Measurements from ENCODE around the gene PLCB1.

PLCB1 gene

GRCh38 chr20:8194721-8195120 is 62.7 kb downstream of the PLCB1 start:
- Mint-ChIP-seq H3K27me3 (no peaks in the 10 kb centered on the region), H3K9me3 (peaks cover 20% of the 10 kb centered on the region), H3K27ac (no peak overlapping the region), H3K4me1 (ENCODE audit: low read depth) (no peaks in the 10 kb centered on the region), H3K4me3 (no peak overlapping the region), H3K36me3 (ENCODE audit: low read depth) (no peaks in the 10 kb centered on the region)
- intact Hi-C loops (cut with micrococcal nuclease) = no loop called here

- no peak overlapping the region for H3K27ac Mint-ChIP-seq
- no peaks in the 10 kb centered on the region for H3K4me1 Mint-ChIP-seq (ENCODE audit: low read depth)
- no peaks in the 10 kb centered on the region for H3K36me3 Mint-ChIP-seq (ENCODE audit: low read depth)
- intact Hi-C loops (cut with micrococcal nuclease) = no loop called here
- H3K9me3 Mint-ChIP-seq = peaks cover 20% of the 10 kb centered on the region
- H3K27me3 Mint-ChIP-seq = no peaks in the 10 kb centered on the region
- no peak overlapping the region for H3K4me3 Mint-ChIP-seq
Measured at GRCh38 chr20:8196096-8196495, 64.0 kb downstream of the PLCB1 start.

- Mint-ChIP-seq H3K36me3 (ENCODE audit: low read depth) (no peaks in the 10 kb centered on the region), H3K4me3 (no peak overlapping the region), H3K4me1 (ENCODE audit: low read depth) (peaks cover 10% of the 10 kb centered on the region), H3K27me3 (no peaks in the 10 kb centered on the region), H3K27ac (no peak overlapping the region), H3K9me3 (no peaks in the 10 kb centered on the region)
- intact Hi-C loops (cut with micrococcal nuclease) = no loop called here
Measured at GRCh38 chr20:8200220-8200619, 68.2 kb downstream of the PLCB1 start.

- Mint-ChIP-seq H3K4me1 (ENCODE audit: low read depth) (peaks cover 10% of the 10 kb centered on the region), H3K27me3 (no peaks in the 10 kb centered on the region), H3K27ac (no peak overlapping the region), H3K4me3 (no peak overlapping the region), H3K36me3 (ENCODE audit: low read depth) (no peaks in the 10 kb centered on the region), H3K9me3 (no peaks in the 10 kb centered on the region)
- intact Hi-C loops (cut with micrococcal nuclease) = no loop called here
Measured at GRCh38 chr20:8203366-8203765, 71.3 kb downstream of the PLCB1 start.

- intact Hi-C loops (cut with micrococcal nuclease) = no loop called here
Measured at GRCh38 chr20:8205996-8206395, 73.9 kb downstream of the PLCB1 start.

GRCh38 chr20:8208226-8208625 is 76.2 kb downstream of the PLCB1 start:
- H3K36me3 Mint-ChIP-seq (ENCODE audit: low read depth) = no peaks in the 10 kb centered on the region
- H3K27me3 Mint-ChIP-seq = no peaks in the 10 kb centered on the region
- H3K9me3 Mint-ChIP-seq = no peaks in the 10 kb centered on the region
- peaks cover 12% of the 10 kb centered on the region for H3K4me1 Mint-ChIP-seq (ENCODE audit: low read depth)
- H3K27ac Mint-ChIP-seq = no peak overlapping the region
- intact Hi-C loops (cut with micrococcal nuclease) = no loop called here
- no peak overlapping the region for H3K4me3 Mint-ChIP-seq

More at GRCh38 chr20:8205996-8206395, 73.9 kb downstream of the PLCB1 start:
- H3K27me3 Mint-ChIP-seq = no peaks in the 10 kb centered on the region
- no peak overlapping the region for H3K27ac Mint-ChIP-seq
- no peaks in the 10 kb centered on the region for H3K9me3 Mint-ChIP-seq
- H3K4me3 Mint-ChIP-seq = no peak overlapping the region
- H3K36me3 Mint-ChIP-seq (ENCODE audit: low read depth) = no peaks in the 10 kb centered on the region
- H3K4me1 Mint-ChIP-seq (ENCODE audit: low read depth) = peaks cover 10% of the 10 kb centered on the region

- Mint-ChIP-seq H3K9me3 (no peaks in the 10 kb centered on the region), H3K4me3 (no peak overlapping the region), H3K27me3 (no peaks in the 10 kb centered on the region), H3K36me3 (ENCODE audit: low read depth) (no peaks in the 10 kb centered on the region), H3K4me1 (ENCODE audit: low read depth) (peaks cover 14% of the 10 kb centered on the region), H3K27ac (no peak overlapping the region)
- intact Hi-C loops (cut with micrococcal nuclease) = no loop called here
Measured at GRCh38 chr20:8209061-8209460, 77.0 kb downstream of the PLCB1 start.

- Mint-ChIP-seq H3K4me3 (no peak overlapping the region), H3K9me3 (no peaks in the 10 kb centered on the region), H3K27me3 (no peaks in the 10 kb centered on the region), H3K4me1 (ENCODE audit: low read depth) (peaks cover 26% of the 10 kb centered on the region), H3K27ac (no peak overlapping the region), H3K36me3 (ENCODE audit: low read depth) (no peaks in the 10 kb centered on the region)
- intact Hi-C loops (cut with micrococcal nuclease) = no loop called here
Measured at GRCh38 chr20:8210749-8211148, 78.7 kb downstream of the PLCB1 start.

- no peak overlapping the region for H3K4me3 Mint-ChIP-seq
- peaks cover 26% of the 10 kb centered on the region for H3K4me1 Mint-ChIP-seq (ENCODE audit: low read depth)
- H3K9me3 Mint-ChIP-seq = no peaks in the 10 kb centered on the region
- no peaks in the 10 kb centered on the region for H3K27me3 Mint-ChIP-seq
- no peak overlapping the region for H3K27ac Mint-ChIP-seq
- intact Hi-C loops (cut with micrococcal nuclease) = no loop called here
- H3K36me3 Mint-ChIP-seq (ENCODE audit: low read depth) = no peaks in the 10 kb centered on the region
Measured at GRCh38 chr20:8212286-8212685, 80.2 kb downstream of the PLCB1 start.

GRCh38 chr20:8213270-8213669 is 81.2 kb downstream of the PLCB1 start:
- H3K9me3 Mint-ChIP-seq = no peaks in the 10 kb centered on the region
- H3K4me1 Mint-ChIP-seq (ENCODE audit: low read depth) = peaks cover 26% of the 10 kb centered on the region
- intact Hi-C loops (cut with micrococcal nuclease) = no loop called here
- H3K4me3 Mint-ChIP-seq = no peak overlapping the region
- no peaks in the 10 kb centered on the region for H3K36me3 Mint-ChIP-seq (ENCODE audit: low read depth)
- no peaks in the 10 kb centered on the region for H3K27me3 Mint-ChIP-seq
- H3K27ac Mint-ChIP-seq = peak overlapping the region; percentile 50

- Mint-ChIP-seq H3K4me3 (peak overlapping the region; percentile 54), H3K27ac (peak overlapping the region; percentile 50), H3K4me1 (ENCODE audit: low read depth) (peaks cover 26% of the 10 kb centered on the region), H3K36me3 (ENCODE audit: low read depth) (no peaks in the 10 kb centered on the region), H3K9me3 (no peaks in the 10 kb centered on the region), H3K27me3 (no peaks in the 10 kb centered on the region)
- intact Hi-C loops (cut with micrococcal nuclease) = no loop called here
Measured at GRCh38 chr20:8213831-8214587, 81.9 kb downstream of the PLCB1 start.

GRCh38 chr20:8215361-8215781 is 83.3 kb downstream of the PLCB1 start:
- Mint-ChIP-seq H3K36me3 (ENCODE audit: low read depth) (no peaks in the 10 kb centered on the region), H3K27me3 (no peaks in the 10 kb centered on the region), H3K27ac (no peak overlapping the region), H3K4me1 (ENCODE audit: low read depth) (peaks cover 26% of the 10 kb centered on the region), H3K4me3 (no peak overlapping the region), H3K9me3 (no peaks in the 10 kb centered on the region)
- intact Hi-C loops (cut with micrococcal nuclease) = no loop called here

- intact Hi-C loops (cut with micrococcal nuclease) = no loop called here
- Mint-ChIP-seq H3K27me3 (no peaks in the 10 kb centered on the region), H3K4me1 (ENCODE audit: low read depth) (peaks cover 26% of the 10 kb centered on the region), H3K36me3 (ENCODE audit: low read depth) (no peaks in the 10 kb centered on the region), H3K9me3 (no peaks in the 10 kb centered on the region), H3K27ac (no peak overlapping the region), H3K4me3 (no peak overlapping the region)
Measured at GRCh38 chr20:8216375-8217200, 84.5 kb downstream of the PLCB1 start.

GRCh38 chr20:8218861-8219260 is 86.8 kb downstream of the PLCB1 start:
- H3K4me3 Mint-ChIP-seq = no peak overlapping the region
- peaks cover 14% of the 10 kb centered on the region for H3K4me1 Mint-ChIP-seq (ENCODE audit: low read depth)
- intact Hi-C loops (cut with micrococcal nuclease) = no loop called here
- H3K27ac Mint-ChIP-seq = no peak overlapping the region
- H3K9me3 Mint-ChIP-seq = no peaks in the 10 kb centered on the region
- no peaks in the 10 kb centered on the region for H3K27me3 Mint-ChIP-seq
- H3K36me3 Mint-ChIP-seq (ENCODE audit: low read depth) = no peaks in the 10 kb centered on the region

All from dendritic cell treated with granulocyte-macrophage colony-stimulating factor and Interleukin-4, amounts not matched to agents 40 ng/mL and 50 ng/mL, for 4 days (primary cell).